Ovary (tissue), 9 donors: ENCODE results near the gene KCNN3. TPM values are rescaled to one million over a fixed set of nuclear protein-coding genes. Genes with fewer than 3 reads are reported as not detected.

Experiments used
- DNase-seq, 5 donors: peaks; one replicate each; pipeline ENCODE4 v3.0.0-alpha.2; 2019 to 2020
- H3K27ac ChIP-seq, 2 donors: fragments of 200-600 bp; one replicate each; pipeline versions ENCODE4 v1.5.1 to v1.8.0; 2019 to 2022
- H3K27me3 ChIP-seq: fragments of 200-600 bp; one replicate; pipeline ENCODE4 v1.8.0; 2022
- H3K36me3 ChIP-seq: fragments of 200-600 bp; sonication (generic); one replicate; pipeline ENCODE4 v1.5.1; 2019
- H3K4me1 ChIP-seq: one replicate; pipeline ENCODE4 v1.8.1; 2013; ENCODE audit warnings: mild to moderate bottlenecking, moderate library complexity; ENCODE audit not compliant: insufficient read depth
- H3K4me3 ChIP-seq: fragments of 200-600 bp; sonication (generic); one replicate; pipeline ENCODE4 v1.5.1; 2017
- H3K9me3 ChIP-seq, 2 donors: fragments of 200-600 bp in 1 of 2; sonication (generic) in 1 of 2; one replicate each; pipeline versions ENCODE4 v1.5.1 to v1.8.1; 2013 to 2019; ENCODE audit warnings: mild to moderate bottlenecking in 1 of 2, moderate library complexity in 1 of 2
- EP300 ChIP-seq: sonication (generic); formaldehyde crosslinking; IDR thresholded peaks from one replicate; pipeline ENCODE4 v1.6.1; 2017; ENCODE audit warnings: antibody characterized with exemption
- POLR2A ChIP-seq: fragments of 450-650 bp; IDR thresholded peaks from one replicate; pipeline ENCODE4 v1.6.1; 2017; ENCODE audit warnings: antibody characterized with exemption, mild to moderate bottlenecking, moderate library complexity
- WGBS, 3 donors: extraction: QIAGEN DNeasy Blood & Tissue Kit in 1 of 3; methylation state at CpG; one replicate each; pipeline versions ENCODE4 v1.1.5 to v1.1.7; 2013 to 2017; 5-methylcytosine and 5-hydroxymethylcytosine counted together
- intact Hi-C, 4 donors: fragments of 100-400 bp; cut with DNase I; formaldehyde crosslinking; loops; one replicate each; pipeline versions ENCODE4 v1.11.0 to v1.15.1; 2022 to 2023
- polyA plus RNA-seq, 2 donors: library from polyadenylated mRNA; stranded (reverse); fragments of 200-250 nt in 1 of 2; fragments of 350-450 nt in 1 of 2; fragmentation: Illumina TruSeq in 1 of 2; extraction: RNeasy Lipid Tissue Mini Kit (QIAGEN cat#74804) in 1 of 2; gene quantifications; one replicate each; pipeline ENCODE4 v1.2.3, GENCODE V29; 2013 to 2014
- total RNA-seq, 7 donors: library from RNA; depleted of rRNA in 2 of 7; stranded (reverse); fragments of >200 nt in 2 of 7; fragmentation: NEBNext Ultra II Directional in 3 of 7; extraction: Animal tissue kit (Norgen Biotek cat#: 25700) in 3 of 7; gene quantifications; one replicate each; pipeline versions ENCODE4 v1.1.0 to v1.2.4, GENCODE V29; 2016 to 2023
- TF ChIP-seq, protein P1 (sequence below), 3 donors: fragments of 450-650 bp in 2 of 3; fragments of 200-600 bp in 1 of 3; IDR thresholded peaks; one replicate each; pipeline versions ENCODE4 v1.5.1 to v1.8.0; 2016 to 2022; ENCODE audit warnings: antibody characterized with exemption in 3 of 3, mild to moderate bottlenecking in 1 of 3
- donor health status: DM: no; HTN: no; CAD: no; lungs with moderate emphysema.
- donor health status: DM: no; HTN: no; CAD: no.
- donor health status: Bipolar disorder and iron deficiency.
- donor health status: DM: yes; HTN: yes; CAD: no.
- donor health status: DM: no; HTN: no; CAD: no.
- donor health status: DM: yes; HTN: yes; CAD: no.

The KCNN3 gene
- total and polyA plus RNA-seq, 9 donors, result 0.71 to 6.1 (median 1.7) TPM

DNA sequence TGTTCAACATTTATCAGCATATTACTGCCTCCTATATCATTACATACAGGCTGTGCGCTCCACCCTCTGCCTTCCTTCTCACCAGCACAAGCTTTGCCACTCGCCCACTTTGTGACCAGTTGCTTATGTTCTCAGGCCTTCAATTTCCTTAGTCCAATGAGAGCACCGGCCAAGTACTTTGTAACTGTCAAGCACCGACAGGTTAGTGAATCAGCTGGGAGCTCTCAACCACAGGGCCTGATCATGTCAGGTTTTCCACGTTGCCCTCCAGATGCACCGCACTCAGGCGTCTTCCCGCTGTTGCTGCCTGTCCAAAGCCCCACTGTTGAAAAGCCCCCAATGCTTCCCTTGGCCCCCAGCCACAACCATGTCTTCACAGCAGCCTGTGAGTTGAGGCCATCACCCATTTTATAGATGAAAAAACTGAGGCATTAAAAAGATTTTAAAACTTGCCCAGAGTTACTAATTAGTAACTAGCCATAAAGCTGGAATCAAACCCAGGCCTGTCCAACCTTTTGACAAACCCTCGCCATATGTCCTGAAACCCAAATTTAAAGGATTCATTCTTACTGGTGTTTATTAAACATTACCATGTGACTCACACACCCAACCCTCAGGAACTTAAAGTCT, 3.4 kb upstream of the KCNN3 start:
- TF ChIP-seq, protein P1, sequence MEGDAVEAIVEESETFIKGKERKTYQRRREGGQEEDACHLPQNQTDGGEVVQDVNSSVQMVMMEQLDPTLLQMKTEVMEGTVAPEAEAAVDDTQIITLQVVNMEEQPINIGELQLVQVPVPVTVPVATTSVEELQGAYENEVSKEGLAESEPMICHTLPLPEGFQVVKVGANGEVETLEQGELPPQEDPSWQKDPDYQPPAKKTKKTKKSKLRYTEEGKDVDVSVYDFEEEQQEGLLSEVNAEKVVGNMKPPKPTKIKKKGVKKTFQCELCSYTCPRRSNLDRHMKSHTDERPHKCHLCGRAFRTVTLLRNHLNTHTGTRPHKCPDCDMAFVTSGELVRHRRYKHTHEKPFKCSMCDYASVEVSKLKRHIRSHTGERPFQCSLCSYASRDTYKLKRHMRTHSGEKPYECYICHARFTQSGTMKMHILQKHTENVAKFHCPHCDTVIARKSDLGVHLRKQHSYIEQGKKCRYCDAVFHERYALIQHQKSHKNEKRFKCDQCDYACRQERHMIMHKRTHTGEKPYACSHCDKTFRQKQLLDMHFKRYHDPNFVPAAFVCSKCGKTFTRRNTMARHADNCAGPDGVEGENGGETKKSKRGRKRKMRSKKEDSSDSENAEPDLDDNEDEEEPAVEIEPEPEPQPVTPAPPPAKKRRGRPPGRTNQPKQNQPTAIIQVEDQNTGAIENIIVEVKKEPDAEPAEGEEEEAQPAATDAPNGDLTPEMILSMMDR (IDR thresholded peaks at IDR 0.05), result no peak
- TF ChIP-seq POLR2A, result no peak
- TF ChIP-seq EP300, result no peak
- peaks cover 8% of the 10 kb centered on the region for H3K4me1 ChIP-seq
- DNase-seq, result no peak
- no peaks in the 10 kb centered on the region for H3K9me3 ChIP-seq
- no peak overlapping the region for H3K27ac ChIP-seq
- 87 to 91% (median 88%) methylated on average over 9 of the region's 9 CpGs for WGBS, 3 donors
- no peak overlapping the region for H3K4me3 ChIP-seq
- intact Hi-C loops, result loop anchor here in 3 of 4 donors (10.0 kb wide), 2 partner anchors 319 to 399 kb away; partner anchors contain the start of gene UBE2Q1 (in 1 of the 3)
- H3K27me3 ChIP-seq, result no peaks in the 10 kb centered on the region
- no peaks in the 10 kb centered on the region for H3K36me3 ChIP-seq

DNA sequence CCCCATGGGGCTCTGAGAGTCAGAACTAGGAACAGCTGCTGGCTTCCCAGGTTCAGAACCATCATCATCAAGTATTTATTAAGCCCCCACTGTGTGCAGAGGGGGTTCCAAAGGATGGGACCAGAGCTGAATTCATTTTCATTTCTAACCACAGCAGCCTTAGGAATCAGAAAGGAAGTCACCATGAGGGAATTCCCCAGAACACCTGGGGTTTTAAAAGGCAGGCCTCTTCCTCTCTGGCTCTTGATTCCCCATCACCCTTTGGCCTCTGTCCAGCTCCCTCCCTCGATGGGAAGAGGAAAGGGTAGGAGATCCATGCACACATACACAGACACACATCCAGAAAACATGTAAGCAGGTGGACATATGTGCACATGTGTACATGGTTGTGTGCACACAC, 1.3 kb upstream of the KCNN3 start:
- no peak overlapping the region for H3K27ac ChIP-seq
- TF ChIP-seq POLR2A (no peak), EP300 (no peak)
- TF ChIP-seq, protein P1 (IDR thresholded peaks at IDR 0.05), result no peak
- DNase-seq, result no peak
- no peaks in the 10 kb centered on the region for H3K36me3 ChIP-seq
- peaks cover 8% of the 10 kb centered on the region for H3K4me1 ChIP-seq
- WGBS, 3 donors, result 3 to 22% (median 4%) methylated on average over 1 of the region's 1 CpG
- intact Hi-C loops, result loop anchor here in 3 of 4 donors (10.0 kb wide), 2 partner anchors 317 to 397 kb away; partner anchors contain the start of gene UBE2Q1 (in 1 of the 3)
- H3K9me3 ChIP-seq, result no peaks in the 10 kb centered on the region
- no peaks in the 10 kb centered on the region for H3K27me3 ChIP-seq
- no peak overlapping the region for H3K4me3 ChIP-seq

DNA sequence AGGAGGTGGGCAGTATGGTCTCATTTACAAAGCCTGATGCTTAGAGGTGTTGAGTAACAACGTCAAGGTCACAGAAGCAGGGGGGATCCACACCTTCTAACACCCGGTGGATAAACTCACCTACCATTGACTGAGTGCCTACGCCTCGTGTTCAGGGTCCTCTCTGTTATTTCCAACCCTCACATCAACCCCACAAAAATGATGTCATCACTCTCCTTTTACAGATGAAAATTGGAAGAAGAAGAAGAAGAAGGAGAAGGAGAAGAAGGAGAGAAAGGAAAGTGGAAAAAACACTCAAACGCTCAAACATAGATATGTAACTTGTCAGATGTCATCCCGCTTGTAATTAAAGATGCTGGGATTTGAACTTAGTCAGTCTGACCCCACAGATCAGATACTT, 653 bp upstream of the KCNN3 start:
- no peak for TF ChIP-seq EP300
- TF ChIP-seq, protein P1 (IDR thresholded peaks at IDR 0.05), result no peak
- no peak for TF ChIP-seq POLR2A
- H3K9me3 ChIP-seq, result no peaks in the 10 kb centered on the region
- intact Hi-C loops, result loop anchor here in 3 of 4 donors (10.0 kb wide), 2 partner anchors 316 to 396 kb away; partner anchors contain the start of gene UBE2Q1 (in 1 of the 3)
- DNase-seq, result no peak
- H3K27me3 ChIP-seq, result no peaks in the 10 kb centered on the region
- 43 to 55% (median 50%) methylated on average over 6 of the region's 6 CpGs for WGBS, 3 donors
- H3K27ac ChIP-seq, result no peak overlapping the region
- peaks cover 8% of the 10 kb centered on the region for H3K4me1 ChIP-seq
- H3K36me3 ChIP-seq, result no peaks in the 10 kb centered on the region
- H3K4me3 ChIP-seq, result peak overlapping the region; percentile 26

DNA sequence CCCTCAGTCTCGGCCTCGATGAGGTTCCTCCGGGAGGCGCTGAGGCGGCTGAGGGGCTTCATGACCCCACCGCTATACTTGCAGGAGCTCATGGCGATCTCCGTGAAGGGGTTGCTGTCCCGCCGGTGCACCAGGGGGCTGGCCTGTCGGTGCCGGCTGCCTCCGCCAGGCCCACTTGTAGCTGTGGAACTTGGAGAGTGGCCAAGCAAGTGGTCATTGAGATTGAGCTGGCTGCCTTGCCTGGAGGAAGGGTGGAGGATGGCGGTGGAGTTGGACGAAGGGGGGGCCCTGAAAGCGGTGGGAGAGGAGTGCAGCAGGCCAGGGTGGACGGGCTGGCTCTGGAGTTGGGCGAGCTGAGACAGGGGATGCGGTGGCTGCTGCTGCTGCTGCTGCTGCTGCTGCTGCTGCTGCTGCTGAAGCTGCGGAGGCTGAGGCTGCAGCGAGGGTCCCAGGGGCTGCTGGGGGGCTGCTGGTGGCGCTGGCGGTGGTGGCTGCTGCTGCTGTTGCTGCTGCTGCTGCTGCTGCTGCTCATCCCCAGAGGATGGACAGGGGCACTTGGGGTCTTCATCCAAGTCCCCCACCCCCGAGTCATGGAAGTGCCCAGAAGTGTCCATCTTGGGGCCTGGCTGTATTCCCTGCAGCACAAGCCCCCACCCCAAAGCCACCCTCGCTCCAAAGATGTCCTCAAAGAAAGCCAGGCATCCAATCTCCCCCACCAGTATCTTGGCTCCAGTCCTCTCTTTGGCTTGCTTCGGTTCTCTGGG, 548 bp downstream of the KCNN3 start:
- no peaks in the 10 kb centered on the region for H3K9me3 ChIP-seq
- 3 to 8% (median 6%) methylated on average over 20 to 26 of the region's 26 CpGs for WGBS, 3 donors

More for the DNA sequence above, 548 bp downstream of the KCNN3 start:
- peak overlapping the region; percentile 36 for H3K4me3 ChIP-seq
- peaks cover 8% of the 10 kb centered on the region for H3K4me1 ChIP-seq
- H3K27ac ChIP-seq, result no peak overlapping the region
- DNase-seq, result peak; percentile 50 to 65 (median 61)
- no peaks in the 10 kb centered on the region for H3K36me3 ChIP-seq
- intact Hi-C loops, result loop anchor here (5.0 to 10.0 kb wide), 4 partner anchors 302 to 395 kb away; partner anchors contain the start of genes CHRNB2 (in 2 of the 4) and UBE2Q1 (in 1 of the 4)
- H3K27me3 ChIP-seq, result no peaks in the 10 kb centered on the region
- no peak for TF ChIP-seq POLR2A
- TF ChIP-seq, protein P1 (IDR thresholded peaks at IDR 0.05), result no peak
- TF ChIP-seq EP300, result no peak
